ENCODE results near the gene TNRC6C. TPM values are rescaled to one million over a fixed set of nuclear protein-coding genes. Genes with fewer than 3 reads are reported as not detected.

The TNRC6C gene
- total RNA-seq, 1 donor: 6.2 TPM

GRCh38 chr17:78095035-78095434 lies 136.5 kb downstream of the TNRC6C start:
- H3K36me3 ChIP-seq (ENCODE audit: insufficient read depth, low read length): peaks cover 41% of the 10 kb centered on the region

GRCh38 chr17:78096093-78096492 lies 137.6 kb downstream of the TNRC6C start:
- H3K27ac ChIP-seq (ENCODE audit: low read depth, low read length): no peak overlapping the region
- no peaks in the 10 kb centered on the region for H3K9me3 ChIP-seq (ENCODE audit: low read depth, low read length)
- H3K79me2 ChIP-seq (ENCODE audit: insufficient read depth, low read length): no peaks in the 10 kb centered on the region
- H3K4me1 ChIP-seq (ENCODE audit: insufficient read depth, low read length): no peaks in the 10 kb centered on the region
- no peak overlapping the region for H3K4me3 ChIP-seq (ENCODE audit: insufficient read depth, low read length)
- H2AFZ ChIP-seq (ENCODE audit: low read length): no peak overlapping the region
- no peak overlapping the region for H3K4me2 ChIP-seq (ENCODE audit: insufficient read depth, low read length)
- H3K27me3 ChIP-seq (ENCODE audit: insufficient read depth, low read length): no peaks in the 10 kb centered on the region
- no peak for TF ChIP-seq CTCF (IDR thresholded peaks at IDR 0.05; ENCODE audit: extremely low read depth, low read depth, low read length)
- no peaks in the 10 kb centered on the region for H4K20me1 ChIP-seq (ENCODE audit: insufficient read depth, low read length)
- H3K36me3 ChIP-seq (ENCODE audit: insufficient read depth, low read length): peaks cover 35% of the 10 kb centered on the region
- no peak for DNase-seq (ENCODE audit: insufficient read length, low spot score, missing footprints)

More at GRCh38 chr17:78095035-78095434, 136.5 kb downstream of the TNRC6C start:
- Histone ChIP-seq H3K4me1 (ENCODE audit: insufficient read depth, low read length) (no peaks in the 10 kb centered on the region), H3K4me3 (ENCODE audit: insufficient read depth, low read length) (no peak overlapping the region), H4K20me1 (ENCODE audit: insufficient read depth, low read length) (no peaks in the 10 kb centered on the region), H3K27ac (ENCODE audit: low read depth, low read length) (no peak overlapping the region), H3K79me2 (ENCODE audit: insufficient read depth, low read length) (no peaks in the 10 kb centered on the region), H3K4me2 (ENCODE audit: insufficient read depth, low read length) (no peak overlapping the region), H3K27me3 (ENCODE audit: insufficient read depth, low read length) (no peaks in the 10 kb centered on the region), H3K9me3 (ENCODE audit: low read depth, low read length) (no peaks in the 10 kb centered on the region), H2AFZ (ENCODE audit: low read length) (no peak overlapping the region)
- no peak for TF ChIP-seq CTCF (IDR thresholded peaks at IDR 0.05; ENCODE audit: extremely low read depth, low read depth, low read length)
- DNase-seq (ENCODE audit: insufficient read length, low spot score, missing footprints): no peak

- Histone ChIP-seq H3K4me2 (ENCODE audit: insufficient read depth, low read length) (no peak overlapping the region), H3K9me3 (ENCODE audit: low read depth, low read length) (no peaks in the 10 kb centered on the region), H3K27me3 (ENCODE audit: insufficient read depth, low read length) (no peaks in the 10 kb centered on the region), H3K79me2 (ENCODE audit: insufficient read depth, low read length) (no peaks in the 10 kb centered on the region), H3K27ac (ENCODE audit: low read depth, low read length) (no peak overlapping the region), H2AFZ (ENCODE audit: low read length) (no peak overlapping the region), H3K4me1 (ENCODE audit: insufficient read depth, low read length) (no peaks in the 10 kb centered on the region), H3K36me3 (ENCODE audit: insufficient read depth, low read length) (peaks cover 20% of the 10 kb centered on the region), H4K20me1 (ENCODE audit: insufficient read depth, low read length) (no peaks in the 10 kb centered on the region), H3K4me3 (ENCODE audit: insufficient read depth, low read length) (no peak overlapping the region)
- no peak for TF ChIP-seq CTCF (IDR thresholded peaks at IDR 0.05; ENCODE audit: extremely low read depth, low read depth, low read length)
- no peak for DNase-seq (ENCODE audit: insufficient read length, low spot score, missing footprints)
These were observed 142.6 kb downstream of the TNRC6C start for GRCh38 chr17:78101112-78101511.

GRCh38 chr17:78101542-78101941 lies 143.0 kb downstream of the TNRC6C start:
- no peaks in the 10 kb centered on the region for H4K20me1 ChIP-seq (ENCODE audit: insufficient read depth, low read length)
- no peaks in the 10 kb centered on the region for H3K4me1 ChIP-seq (ENCODE audit: insufficient read depth, low read length)
- H3K4me2 ChIP-seq (ENCODE audit: insufficient read depth, low read length): no peak overlapping the region
- H3K36me3 ChIP-seq (ENCODE audit: insufficient read depth, low read length): peaks cover 20% of the 10 kb centered on the region
- H3K27me3 ChIP-seq (ENCODE audit: insufficient read depth, low read length): no peaks in the 10 kb centered on the region
- no peak overlapping the region for H2AFZ ChIP-seq (ENCODE audit: low read length)
- no peak for TF ChIP-seq CTCF (IDR thresholded peaks at IDR 0.05; ENCODE audit: extremely low read depth, low read depth, low read length)
- no peak for DNase-seq (ENCODE audit: insufficient read length, low spot score, missing footprints)
- no peaks in the 10 kb centered on the region for H3K79me2 ChIP-seq (ENCODE audit: insufficient read depth, low read length)
- no peak overlapping the region for H3K4me3 ChIP-seq (ENCODE audit: insufficient read depth, low read length)
- no peaks in the 10 kb centered on the region for H3K9me3 ChIP-seq (ENCODE audit: low read depth, low read length)
- no peak overlapping the region for H3K27ac ChIP-seq (ENCODE audit: low read depth, low read length)

Measured in osteoblast (primary cell).